Sigmoid colon (tissue), 3 donors: ENCODE results near the gene TLE2.

Source experiments
- POLR2A ChIP-seq, 2 donors: fragments of 450-650 bp; IDR thresholded peaks; one replicate each; pipeline ENCODE4 v1.6.1; 2016; ENCODE audit warnings: antibody characterized with exemption in 2 of 2, mild to moderate bottlenecking in 2 of 2, moderate library complexity in 2 of 2
- TF ChIP-seq, protein P1 (sequence below), 4 experiments: fragments of 450-650 bp in 3 of 4; fragments of 200-600 bp in 1 of 4; IDR thresholded peaks; one replicate each; pipeline ENCODE4 v1.5.1; 2016 to 2019; ENCODE audit warnings: antibody characterized with exemption in 4 of 4, mild to moderate bottlenecking in 3 of 4, moderate library complexity in 2 of 4

DNA sequence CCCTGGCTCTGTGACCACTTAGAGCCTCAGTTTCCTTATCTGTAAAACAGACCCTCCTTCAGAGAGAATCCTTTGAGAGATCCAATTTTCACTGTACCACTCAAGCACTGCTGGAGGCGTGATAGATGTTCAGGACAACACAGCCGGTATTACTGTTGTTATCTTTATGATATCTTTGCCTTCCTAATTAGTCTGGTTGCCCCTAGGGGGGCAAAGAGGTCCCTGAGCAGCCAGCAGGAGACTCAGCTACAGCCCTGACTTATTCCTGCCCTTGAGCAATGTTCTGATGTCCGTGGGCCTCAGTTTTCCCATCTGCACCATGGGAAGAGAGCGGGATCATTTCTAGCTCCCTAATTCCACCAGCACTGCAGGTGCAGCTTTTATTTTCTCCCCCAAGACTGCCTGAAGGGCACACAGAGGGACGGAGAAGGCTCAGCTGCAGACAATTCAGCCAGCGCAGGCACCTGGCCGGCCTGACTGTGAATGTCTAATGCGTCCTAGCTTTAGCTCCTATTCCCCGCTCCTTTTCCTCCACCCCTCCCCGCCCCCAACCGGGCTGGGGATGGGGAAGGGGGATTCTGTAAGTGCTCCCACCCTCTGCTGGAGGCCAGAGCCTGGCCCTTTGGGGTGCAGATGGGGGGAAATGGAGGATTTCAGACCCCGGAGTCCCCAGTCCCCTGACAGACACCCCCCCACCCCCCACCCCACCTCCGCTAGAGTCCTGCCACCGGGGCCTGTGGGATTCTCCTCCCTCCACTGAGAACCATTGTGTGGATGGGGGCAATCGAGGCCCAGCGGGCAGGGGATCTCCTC lies 17.0 kb upstream of the TLE2 start:
- TF ChIP-seq, protein P1, sequence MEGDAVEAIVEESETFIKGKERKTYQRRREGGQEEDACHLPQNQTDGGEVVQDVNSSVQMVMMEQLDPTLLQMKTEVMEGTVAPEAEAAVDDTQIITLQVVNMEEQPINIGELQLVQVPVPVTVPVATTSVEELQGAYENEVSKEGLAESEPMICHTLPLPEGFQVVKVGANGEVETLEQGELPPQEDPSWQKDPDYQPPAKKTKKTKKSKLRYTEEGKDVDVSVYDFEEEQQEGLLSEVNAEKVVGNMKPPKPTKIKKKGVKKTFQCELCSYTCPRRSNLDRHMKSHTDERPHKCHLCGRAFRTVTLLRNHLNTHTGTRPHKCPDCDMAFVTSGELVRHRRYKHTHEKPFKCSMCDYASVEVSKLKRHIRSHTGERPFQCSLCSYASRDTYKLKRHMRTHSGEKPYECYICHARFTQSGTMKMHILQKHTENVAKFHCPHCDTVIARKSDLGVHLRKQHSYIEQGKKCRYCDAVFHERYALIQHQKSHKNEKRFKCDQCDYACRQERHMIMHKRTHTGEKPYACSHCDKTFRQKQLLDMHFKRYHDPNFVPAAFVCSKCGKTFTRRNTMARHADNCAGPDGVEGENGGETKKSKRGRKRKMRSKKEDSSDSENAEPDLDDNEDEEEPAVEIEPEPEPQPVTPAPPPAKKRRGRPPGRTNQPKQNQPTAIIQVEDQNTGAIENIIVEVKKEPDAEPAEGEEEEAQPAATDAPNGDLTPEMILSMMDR (IDR thresholded peaks at IDR 0.05): no peak
- no peak for TF ChIP-seq POLR2A (IDR thresholded peaks at IDR 0.05)
